ENCODE results near the gene SHE. TPM values are rescaled to one million over a fixed set of nuclear protein-coding genes. Genes with fewer than 3 reads are reported as not detected.

SHE gene
- total and polyA plus RNA-seq, 7 donors: 1.6 to 10.2 (median 5.7) TPM

DNA sequence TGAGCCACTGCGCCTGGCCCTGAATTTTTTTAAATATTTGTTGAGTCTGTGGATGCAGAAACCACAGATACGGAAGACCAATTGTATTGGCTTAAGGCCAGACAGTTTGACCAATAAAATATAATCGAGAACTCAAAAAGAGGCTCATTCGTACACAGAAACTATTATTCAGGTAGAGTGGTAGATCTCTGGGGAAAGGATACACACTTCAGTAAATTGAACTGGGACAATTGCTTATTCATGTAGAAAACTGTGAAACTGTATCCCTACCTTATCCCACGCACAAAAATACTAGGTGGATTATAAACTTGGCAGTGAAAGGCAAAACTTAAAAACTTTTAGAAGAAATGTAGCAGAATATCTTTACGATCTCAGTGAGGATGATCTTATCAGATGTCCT lies 25.0 kb upstream of the SHE start:
- H3K27me3 ChIP-seq: no peaks in the 10 kb centered on the region
- no peaks in the 10 kb centered on the region for H3K36me3 ChIP-seq
- H3K9me3 ChIP-seq: no peaks in the 10 kb centered on the region
- H3K4me1 ChIP-seq: no peaks in the 10 kb centered on the region
- no peak for TF ChIP-seq CTCF (IDR thresholded peaks at IDR 0.05)
- no peak for TF ChIP-seq POLR2AphosphoS5 (IDR thresholded peaks at IDR 0.05)
- TF ChIP-seq POLR2A (IDR thresholded peaks at IDR 0.05): no peak
- TF ChIP-seq EP300 (IDR thresholded peaks at IDR 0.05): no peak
- no peak overlapping the region for H3K27ac ChIP-seq
- intact Hi-C loops (cut with DNase I): no loop called here
- 39 to 80% methylated on average over 6 of the region's 6 CpGs for WGBS, 2 donors
- DNase-seq: no peak
- no peak overlapping the region for H3K4me3 ChIP-seq

DNA sequence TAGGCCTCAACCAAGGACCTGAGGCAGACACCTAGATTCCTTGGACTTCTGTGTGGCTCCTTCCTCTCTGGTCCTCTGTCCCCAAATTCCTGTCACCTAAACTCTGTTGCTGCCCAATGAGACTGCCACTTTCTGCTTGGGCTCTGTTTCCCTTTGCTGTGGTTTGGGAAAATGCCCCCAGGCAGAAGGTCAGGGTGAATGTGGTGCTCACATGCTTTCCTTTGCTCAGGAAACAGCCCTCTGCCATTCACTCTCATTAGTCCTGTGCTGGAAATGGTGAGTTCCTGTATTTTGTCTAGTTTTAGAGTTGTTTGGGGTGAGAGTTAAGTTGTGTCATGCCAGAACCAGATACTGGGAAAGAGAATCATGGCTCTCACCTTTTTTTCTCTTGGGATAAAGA lies 22.7 kb upstream of the SHE start:
- Histone ChIP-seq H3K4me3 (no peak overlapping the region), H3K27me3 (no peaks in the 10 kb centered on the region), H3K27ac (no peak overlapping the region), H3K4me1 (no peaks in the 10 kb centered on the region), H3K36me3 (no peaks in the 10 kb centered on the region), H3K9me3 (no peaks in the 10 kb centered on the region)
- intact Hi-C loops (cut with DNase I): no loop called here
- DNase-seq: no peak
- no peak for TF ChIP-seq POLR2AphosphoS5 (IDR thresholded peaks at IDR 0.05)
- TF ChIP-seq POLR2A (IDR thresholded peaks at IDR 0.05): no peak
- TF ChIP-seq CTCF (IDR thresholded peaks at IDR 0.05): no peak
- TF ChIP-seq EP300 (IDR thresholded peaks at IDR 0.05): no peak

- Histone ChIP-seq H3K36me3 (no peaks in the 10 kb centered on the region), H3K4me1 (no peaks in the 10 kb centered on the region), H3K27me3 (peaks cover 0 to 7% (median 0%) of the 10 kb centered on the region in 3 donors), H3K27ac (no peak overlapping the region), H3K4me3 (no peak overlapping the region), H3K9me3 (no peaks in the 10 kb centered on the region)
- WGBS, 2 donors: 32 to 55% methylated on average over 3 of the region's 3 CpGs
- DNase-seq: no peak
- intact Hi-C loops (cut with DNase I): no loop called here
- TF ChIP-seq POLR2A (IDR thresholded peaks at IDR 0.05) (no peak), CTCF (IDR thresholded peaks at IDR 0.05) (no peak), EP300 (IDR thresholded peaks at IDR 0.05) (no peak), POLR2AphosphoS5 (IDR thresholded peaks at IDR 0.05) (no peak)
These were observed 19.5 kb upstream of the SHE start for GRCh38 chr1:154521695-154522094.

DNA sequence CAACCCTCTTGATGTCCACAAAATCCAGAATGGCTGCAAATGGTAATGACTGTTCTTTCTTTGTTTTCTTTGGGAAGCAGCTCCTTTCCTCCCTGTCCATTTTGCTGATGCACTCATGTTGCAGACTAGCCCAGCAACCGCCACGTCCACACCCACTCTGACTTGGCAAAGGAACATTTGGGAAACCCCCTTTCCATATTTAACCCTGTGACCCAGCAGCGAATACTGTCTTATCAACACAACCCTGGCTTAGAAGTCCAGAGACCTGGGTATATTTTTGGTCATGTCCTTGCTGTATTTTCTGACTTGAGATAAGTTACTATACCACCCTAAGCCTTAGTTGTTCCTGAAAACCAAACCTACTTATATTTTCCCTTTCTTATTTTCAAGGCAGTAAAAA lies 18.1 kb upstream of the SHE start:
- Histone ChIP-seq H3K27ac (no peak overlapping the region), H3K9me3 (no peaks in the 10 kb centered on the region), H3K4me3 (no peak overlapping the region), H3K27me3 (peaks cover 0 to 7% (median 0%) of the 10 kb centered on the region in 3 donors), H3K36me3 (no peaks in the 10 kb centered on the region), H3K4me1 (no peaks in the 10 kb centered on the region)
- intact Hi-C loops (cut with DNase I): no loop called here
- 44 to 59% methylated on average over 3 of the region's 3 CpGs for WGBS, 2 donors
- no peak for DNase-seq
- TF ChIP-seq POLR2A (IDR thresholded peaks at IDR 0.05) (no peak), POLR2AphosphoS5 (IDR thresholded peaks at IDR 0.05) (no peak), EP300 (IDR thresholded peaks at IDR 0.05) (no peak), CTCF (IDR thresholded peaks at IDR 0.05) (no peak)

DNA sequence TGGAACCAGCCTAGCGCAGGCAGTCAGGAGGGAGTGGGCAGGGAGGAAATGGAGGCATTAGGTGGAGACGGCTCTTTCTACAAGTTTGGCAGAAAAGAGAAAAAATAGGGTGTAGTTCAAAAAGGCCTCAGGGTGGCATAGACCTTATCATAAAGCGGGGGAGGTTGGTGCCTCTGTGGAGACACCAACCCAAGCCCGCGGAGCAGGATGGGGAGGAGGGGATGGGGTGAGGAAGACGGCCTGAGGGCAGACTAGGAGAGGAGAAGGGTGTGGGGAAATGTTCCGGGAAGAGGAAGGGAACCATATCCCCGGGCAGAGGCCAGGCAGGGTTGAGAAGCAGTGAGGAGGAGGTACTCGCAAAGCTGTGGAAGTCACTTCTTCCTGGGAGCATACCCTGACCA lies 17.4 kb upstream of the SHE start:
- H3K4me1 ChIP-seq: no peaks in the 10 kb centered on the region
- peaks cover 0 to 7% (median 0%) of the 10 kb centered on the region in 3 donors for H3K27me3 ChIP-seq
- intact Hi-C loops (cut with DNase I): no loop called here
- TF ChIP-seq CTCF (IDR thresholded peaks at IDR 0.05) (no peak), POLR2A (IDR thresholded peaks at IDR 0.05) (no peak), EP300 (IDR thresholded peaks at IDR 0.05) (no peak), POLR2AphosphoS5 (IDR thresholded peaks at IDR 0.05) (no peak)
- no peaks in the 10 kb centered on the region for H3K9me3 ChIP-seq
- no peak for DNase-seq
- H3K27ac ChIP-seq: no peak overlapping the region
- H3K4me3 ChIP-seq: no peak overlapping the region
- H3K36me3 ChIP-seq: no peaks in the 10 kb centered on the region
- 68 to 80% methylated on average over 9 of the region's 9 CpGs for WGBS, 2 donors

All from sigmoid colon (tissue), 7 donors.